ENCODE data around the gene HDAC8. TPM values are rescaled to one million over a fixed set of nuclear protein-coding genes. Genes with fewer than 3 reads are reported as not detected.

Gene HDAC8
- total and polyA plus RNA-seq, 8 donors, result 13.0 to 61.1 (median 32.9) TPM

DNA sequence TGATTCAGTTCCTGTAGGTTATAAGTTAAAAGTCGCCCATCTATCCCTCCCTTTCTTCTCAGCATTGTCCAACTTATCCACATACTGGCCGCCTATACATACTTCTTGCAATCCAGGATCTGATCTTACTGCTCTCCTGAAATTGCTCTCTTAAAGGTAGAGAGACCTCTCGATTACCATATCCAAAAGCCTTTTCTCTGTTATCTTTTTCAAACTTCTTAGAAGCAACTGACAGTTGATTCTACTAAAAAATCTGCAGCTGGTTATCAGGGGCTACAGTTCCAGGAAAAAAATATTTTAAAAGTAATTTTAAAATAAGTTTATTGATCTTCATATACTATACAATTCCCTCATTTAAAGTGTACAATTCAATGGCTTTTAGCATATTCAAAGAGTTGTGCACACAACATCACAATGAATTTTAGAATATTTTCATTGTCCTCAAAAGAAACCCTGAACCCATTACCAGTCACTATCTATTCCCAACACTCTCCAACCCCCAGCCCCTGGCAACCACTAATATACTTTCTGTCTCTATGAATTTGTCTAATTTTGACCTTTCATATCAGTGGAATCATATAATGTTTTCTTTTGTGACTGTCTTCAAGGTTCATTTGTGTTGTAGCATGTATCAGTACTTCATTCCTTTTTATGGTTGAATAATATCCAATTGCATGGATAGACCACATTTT is 102.0 kb downstream of the HDAC8 start:
- peaks cover 0 to 6% (median 4%) of the 10 kb centered on the region in 4 donors for H3K36me3 ChIP-seq
- H3K27me3 ChIP-seq, result no peaks in the 10 kb centered on the region
- intact Hi-C loops (cut with DNase I; ENCODE audit: low total_unique reads), result no loop called here
- H3K4me1 ChIP-seq, result no peaks in the 10 kb centered on the region
- TF ChIP-seq POLR2A (IDR thresholded peaks at IDR 0.05), result no peak
- TF ChIP-seq EP300 (IDR thresholded peaks at IDR 0.05), result no peak
- no peak for TF ChIP-seq CTCF (IDR thresholded peaks at IDR 0.05)
- no peak for TF ChIP-seq POLR2AphosphoS5 (IDR thresholded peaks at IDR 0.05)
- H3K27ac ChIP-seq, result no peak overlapping the region
- WGBS, 5 donors, result 63 to 96% (median 84%) methylated on average over 3 of the region's 3 CpGs
- no peak overlapping the region for H3K4me3 ChIP-seq
- H3K9me3 ChIP-seq, result no peaks in the 10 kb centered on the region
- no peak for DNase-seq

- Histone ChIP-seq H3K27me3 (no peaks in the 10 kb centered on the region), H3K36me3 (peaks cover 0 to 6% (median 2%) of the 10 kb centered on the region in 4 donors), H3K4me1 (no peaks in the 10 kb centered on the region), H3K4me3 (no peak overlapping the region), H3K27ac (no peak overlapping the region), H3K9me3 (no peaks in the 10 kb centered on the region)
- TF ChIP-seq CTCF (IDR thresholded peaks at IDR 0.05) (no peak), POLR2A (IDR thresholded peaks at IDR 0.05) (no peak), POLR2AphosphoS5 (IDR thresholded peaks at IDR 0.05) (no peak), EP300 (IDR thresholded peaks at IDR 0.05) (no peak)
- no peak for DNase-seq
- intact Hi-C loops (cut with DNase I; ENCODE audit: low total_unique reads), result no loop called here
- 80 to 100% (median 95%) methylated on average over 1 of the region's 1 CpG for WGBS, 5 donors
Observed at GRCh38 chrX:72470117-72470516, 102.5 kb downstream of the HDAC8 start.

DNA sequence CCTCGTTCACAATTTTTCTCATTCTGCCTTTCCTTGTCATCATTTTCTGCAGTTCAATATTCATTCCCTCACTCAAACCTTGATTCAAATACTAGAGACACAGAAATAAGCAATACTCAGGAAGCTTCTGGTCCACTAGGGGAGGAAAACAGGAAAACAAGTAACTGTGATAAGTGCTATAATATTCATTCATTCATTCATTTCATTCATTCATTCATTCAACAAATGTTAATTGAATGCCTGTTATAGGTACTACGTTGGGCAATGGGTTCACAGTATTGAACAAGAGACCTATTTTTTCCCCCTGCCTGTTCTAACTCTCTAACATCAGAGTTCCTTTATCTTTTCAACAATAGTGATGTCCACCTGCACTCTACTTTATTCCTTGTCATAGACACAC is 104.0 kb downstream of the HDAC8 start:
- TF ChIP-seq POLR2A (IDR thresholded peaks at IDR 0.05) (no peak), POLR2AphosphoS5 (IDR thresholded peaks at IDR 0.05) (no peak), CTCF (IDR thresholded peaks at IDR 0.05) (no peak), EP300 (IDR thresholded peaks at IDR 0.05) (no peak)
- WGBS, 5 donors, result 55 to 93% (median 85%) methylated on average over 2 of the region's 2 CpGs

DNA sequence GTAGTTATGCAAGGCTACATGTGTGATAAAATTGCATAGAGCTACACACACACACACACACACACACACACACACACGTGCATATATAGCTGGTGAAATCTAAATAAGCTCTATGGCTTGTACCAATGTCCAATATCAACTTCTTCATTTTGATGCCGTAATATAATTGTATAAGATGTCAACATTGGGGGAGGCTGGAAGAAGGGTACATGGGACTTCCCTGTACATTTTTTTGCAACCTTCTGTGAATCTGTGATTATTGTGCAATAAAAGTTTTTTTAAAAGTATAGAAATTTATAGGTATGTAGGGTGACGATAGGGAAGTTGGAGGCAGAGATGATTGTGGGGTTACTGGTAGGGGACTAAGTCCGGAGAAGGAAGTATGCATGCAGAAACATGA is 105.5 kb downstream of the HDAC8 start:
- Histone ChIP-seq H3K4me3 (no peak overlapping the region), H3K27ac (no peak overlapping the region), H3K4me1 (no peaks in the 10 kb centered on the region), H3K36me3 (peaks cover 0 to 6% (median 2%) of the 10 kb centered on the region in 4 donors), H3K9me3 (no peaks in the 10 kb centered on the region), H3K27me3 (no peaks in the 10 kb centered on the region)
- TF ChIP-seq CTCF (IDR thresholded peaks at IDR 0.05) (no peak), EP300 (IDR thresholded peaks at IDR 0.05) (no peak), POLR2A (IDR thresholded peaks at IDR 0.05) (no peak), POLR2AphosphoS5 (IDR thresholded peaks at IDR 0.05) (no peak)
- DNase-seq, result no peak
- 76 to 95% (median 84%) methylated on average over 4 of the region's 4 CpGs for WGBS, 5 donors
- intact Hi-C loops (cut with DNase I; ENCODE audit: low total_unique reads), result no loop called here

More for the DNA sequence above, 104.0 kb downstream of the HDAC8 start:
- Histone ChIP-seq H3K27me3 (no peaks in the 10 kb centered on the region), H3K4me3 (no peak overlapping the region), H3K4me1 (no peaks in the 10 kb centered on the region), H3K9me3 (no peaks in the 10 kb centered on the region), H3K27ac (no peak overlapping the region), H3K36me3 (peaks cover 0 to 4% (median 0%) of the 10 kb centered on the region in 4 donors)
- intact Hi-C loops (cut with DNase I; ENCODE audit: low total_unique reads), result no loop called here
- DNase-seq, result no peak

Data from stomach (tissue), 9 donors.